Thyroid gland (tissue), 4 donors: ENCODE data around the gene JTB.

ENCODE experiments used
- POLR2A ChIP-seq, 2 donors: fragments of 450-650 bp; IDR thresholded peaks; one replicate each; pipeline ENCODE4 v1.6.1; 2017; ENCODE audit warnings: antibody characterized with exemption in 2 of 2, mild to moderate bottlenecking in 2 of 2, moderate library complexity in 1 of 2
- TF ChIP-seq, protein P1 (sequence below), 6 experiments: fragments of 200-600 bp in 3 of 6; fragments of 450-650 bp in 3 of 6; sonication (generic) in 3 of 6; IDR thresholded peaks; one replicate each; pipeline ENCODE4 v1.5.1; 2016 to 2019; ENCODE audit warnings: antibody characterized with exemption in 6 of 6, mild to moderate bottlenecking in 2 of 6, inconsistent platforms in 1 of 6, moderate library complexity in 1 of 6

DNA sequence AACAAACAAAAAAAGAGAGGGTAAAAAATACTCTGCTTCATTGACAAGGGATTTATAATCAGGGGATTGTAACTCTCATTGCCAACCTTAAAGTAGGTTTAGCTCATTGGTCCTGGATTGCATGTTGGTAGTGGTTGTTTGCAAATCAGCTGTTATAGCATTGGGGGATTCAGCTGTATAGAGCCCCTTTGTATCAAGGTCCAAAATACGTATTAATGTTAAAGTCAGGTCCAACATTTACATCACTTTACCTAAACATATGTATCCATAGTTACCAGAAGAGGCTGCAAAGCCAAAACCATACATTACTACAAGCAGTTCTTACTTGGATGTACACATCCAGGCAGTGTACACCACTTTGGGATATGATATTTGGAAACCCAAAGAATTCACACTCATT lies 42.5 kb upstream of the JTB start:
- TF ChIP-seq, protein P1, sequence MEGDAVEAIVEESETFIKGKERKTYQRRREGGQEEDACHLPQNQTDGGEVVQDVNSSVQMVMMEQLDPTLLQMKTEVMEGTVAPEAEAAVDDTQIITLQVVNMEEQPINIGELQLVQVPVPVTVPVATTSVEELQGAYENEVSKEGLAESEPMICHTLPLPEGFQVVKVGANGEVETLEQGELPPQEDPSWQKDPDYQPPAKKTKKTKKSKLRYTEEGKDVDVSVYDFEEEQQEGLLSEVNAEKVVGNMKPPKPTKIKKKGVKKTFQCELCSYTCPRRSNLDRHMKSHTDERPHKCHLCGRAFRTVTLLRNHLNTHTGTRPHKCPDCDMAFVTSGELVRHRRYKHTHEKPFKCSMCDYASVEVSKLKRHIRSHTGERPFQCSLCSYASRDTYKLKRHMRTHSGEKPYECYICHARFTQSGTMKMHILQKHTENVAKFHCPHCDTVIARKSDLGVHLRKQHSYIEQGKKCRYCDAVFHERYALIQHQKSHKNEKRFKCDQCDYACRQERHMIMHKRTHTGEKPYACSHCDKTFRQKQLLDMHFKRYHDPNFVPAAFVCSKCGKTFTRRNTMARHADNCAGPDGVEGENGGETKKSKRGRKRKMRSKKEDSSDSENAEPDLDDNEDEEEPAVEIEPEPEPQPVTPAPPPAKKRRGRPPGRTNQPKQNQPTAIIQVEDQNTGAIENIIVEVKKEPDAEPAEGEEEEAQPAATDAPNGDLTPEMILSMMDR (IDR thresholded peaks at IDR 0.05), result no peak
- no peak for TF ChIP-seq POLR2A (IDR thresholded peaks at IDR 0.05)
